COLO668 (cell line): Measurements from ENCODE around the gene BRPF3.

Experiments used
- DNase-seq: peaks from one replicate; lab custom pipeline; 2025; ENCODE audit not compliant: unreplicated experiment; lab: John Stamatoyannopoulos, UW

BRPF3 gene

DNA sequence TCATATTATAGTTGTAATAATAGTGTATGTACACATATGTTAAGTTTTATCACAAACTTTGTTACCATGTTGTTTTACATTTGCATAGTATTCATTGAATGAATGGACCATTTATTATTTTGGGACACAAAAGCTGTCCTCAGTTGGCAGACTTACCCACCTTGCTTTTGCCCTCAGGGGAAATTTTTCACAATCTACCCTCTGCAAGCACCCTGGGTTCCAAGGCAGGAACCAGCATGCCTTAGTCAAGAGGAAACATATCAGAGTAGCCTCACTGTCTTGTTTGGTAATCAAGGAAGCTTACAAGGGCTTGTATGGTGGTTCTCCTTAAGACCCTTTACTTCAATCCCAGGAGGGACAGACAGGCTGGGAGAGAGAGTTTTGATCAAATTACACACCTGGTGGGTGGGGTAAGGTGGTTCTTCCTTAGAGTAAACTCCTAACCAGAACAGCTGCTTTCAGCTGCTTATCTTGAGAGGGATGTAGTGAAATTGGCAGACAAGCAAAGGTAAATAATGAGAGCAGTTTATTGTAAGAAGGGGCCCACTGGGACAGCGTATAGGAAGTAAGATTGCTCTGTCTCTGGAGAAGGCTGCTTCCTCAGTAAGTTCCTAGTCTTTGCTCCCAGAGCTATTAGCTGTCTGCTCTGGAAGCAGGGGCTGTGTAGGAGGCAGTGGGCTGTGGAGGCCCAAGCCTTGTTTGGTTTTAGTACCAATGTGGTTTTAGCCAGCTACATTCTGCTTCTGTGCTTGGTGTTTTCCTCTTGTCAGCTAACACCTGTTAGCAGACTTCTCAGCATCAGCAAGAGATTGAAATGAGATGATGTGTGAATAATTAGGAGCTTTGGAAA lies 31.1 kb downstream of the BRPF3 start:
- no peak for DNase-seq

DNA sequence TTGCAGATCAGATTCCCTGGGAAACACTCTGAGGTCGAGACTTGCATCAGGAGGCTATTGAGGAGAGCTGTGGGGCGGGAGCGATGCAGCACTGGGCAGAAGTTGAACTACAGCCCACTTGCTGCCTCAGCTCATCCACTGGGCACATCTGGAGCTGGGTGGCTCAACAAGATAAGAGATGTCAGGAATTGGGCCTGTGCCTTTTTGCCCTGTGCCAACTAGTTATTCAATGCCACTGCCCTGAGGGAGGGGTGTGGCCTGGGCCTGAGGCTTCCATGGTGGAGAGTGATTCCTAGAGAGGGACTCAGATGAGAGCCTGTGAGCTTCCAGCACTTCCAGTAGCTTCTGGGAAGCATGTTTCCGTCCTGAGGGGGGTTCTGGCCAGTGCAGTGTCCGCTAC lies 32.7 kb downstream of the BRPF3 start:
- no peak for DNase-seq

- DNase-seq = no peak
These were observed 33.8 kb downstream of the BRPF3 start for GRCh38 chr6:36230371-36230770.

DNA sequence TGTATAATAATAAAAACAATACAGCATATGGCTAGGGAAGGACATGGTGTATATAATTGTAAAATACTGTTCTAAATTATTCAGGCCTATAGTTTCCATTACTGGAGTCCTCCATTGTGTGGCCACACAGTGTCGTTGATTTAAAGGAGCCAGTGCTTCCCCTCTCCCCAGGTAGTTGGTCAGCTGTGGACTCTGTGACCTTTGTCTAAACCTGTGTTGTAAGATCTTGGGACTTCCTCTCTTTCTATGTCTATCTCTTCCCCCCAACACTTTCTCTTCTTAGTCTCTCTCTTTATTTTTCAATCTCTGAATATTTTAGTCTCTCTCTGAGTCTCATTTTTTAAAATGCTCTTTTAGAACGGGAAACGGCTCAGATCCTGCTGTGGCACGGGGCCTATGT lies 35.6 kb downstream of the BRPF3 start:
- DNase-seq = no peak

DNA sequence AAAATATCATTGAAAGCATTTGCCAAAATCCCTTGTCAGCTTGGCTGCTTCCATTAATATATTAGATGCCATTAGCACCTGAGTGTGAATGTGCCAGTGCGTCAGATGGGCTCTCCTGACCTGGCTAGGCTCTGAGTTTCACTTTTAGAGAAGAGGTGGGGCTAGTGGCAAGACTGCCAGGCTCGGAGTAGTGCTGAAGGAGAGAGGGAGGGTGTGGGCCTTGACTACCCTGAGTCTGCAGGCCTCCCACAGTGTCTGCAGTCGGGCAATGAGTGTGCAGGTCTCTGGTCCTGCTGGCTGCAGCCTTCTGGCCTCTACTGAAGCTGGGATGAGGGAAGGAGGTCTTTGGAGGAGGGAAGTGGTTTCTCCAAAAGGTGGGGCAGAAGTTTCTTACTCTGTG lies 38.8 kb downstream of the BRPF3 start:
- DNase-seq = no peak

DNA sequence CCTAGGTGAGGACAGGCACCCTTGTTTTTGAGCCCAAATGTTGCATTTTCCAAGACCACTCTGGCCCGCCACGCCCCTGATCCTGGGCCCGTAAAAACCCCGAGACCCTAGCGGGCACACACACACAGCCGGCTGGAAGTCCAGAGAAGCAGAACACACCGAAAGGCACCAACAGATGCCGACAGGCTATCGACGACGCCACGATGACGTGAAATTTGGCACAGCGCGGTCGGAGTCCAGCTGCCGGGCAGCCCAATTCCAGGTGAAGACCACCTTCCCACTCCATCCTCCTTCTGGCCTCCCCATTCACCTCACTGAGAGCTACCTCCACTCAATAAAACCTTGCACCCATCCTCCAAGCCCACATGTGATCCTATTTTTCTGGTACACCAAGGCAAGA lies 39.3 kb downstream of the BRPF3 start:
- DNase-seq = no peak

DNA sequence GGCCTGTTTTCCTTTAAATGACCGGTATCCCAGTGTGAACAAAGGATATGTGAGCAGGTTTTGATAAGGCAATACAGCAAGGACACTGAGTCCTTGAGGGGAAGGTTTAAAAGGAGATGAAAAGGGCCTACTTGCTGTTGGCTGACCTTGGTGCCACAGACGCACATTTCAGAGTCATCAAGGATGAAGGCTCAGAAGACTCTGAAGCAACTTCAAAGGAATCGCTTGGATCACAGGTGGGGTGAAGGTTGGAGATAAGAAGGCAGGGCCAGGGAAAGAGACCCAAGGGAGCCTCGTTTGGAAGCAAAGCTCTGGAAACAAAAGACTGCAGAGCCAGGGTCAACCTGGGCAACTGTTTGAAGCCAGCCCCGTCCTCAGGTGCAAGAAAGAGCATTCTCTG lies 43.2 kb downstream of the BRPF3 start:
- no peak for DNase-seq

DNA sequence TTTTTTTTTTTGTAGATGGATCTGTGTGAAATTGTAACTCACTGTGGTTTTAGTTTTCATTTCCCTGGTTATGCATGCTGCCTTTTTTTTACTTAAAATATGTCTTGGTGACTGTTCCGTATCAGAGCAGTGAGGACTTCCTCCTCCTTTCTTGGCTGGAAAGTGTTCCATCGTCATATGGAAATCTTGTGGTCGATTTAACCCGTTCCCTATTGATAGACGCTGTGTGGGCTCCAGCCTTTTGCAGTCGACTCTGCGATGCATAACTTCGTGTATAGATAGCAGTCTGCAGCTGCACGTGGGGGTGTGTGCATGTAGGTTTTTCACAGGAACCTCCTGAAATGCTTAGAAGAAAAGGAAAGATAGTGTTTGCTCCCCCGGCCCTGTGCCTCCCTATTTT lies 45.2 kb downstream of the BRPF3 start:
- DNase-seq = no peak

- no peak for DNase-seq
These were observed 45.6 kb downstream of the BRPF3 start for GRCh38 chr6:36242161-36242560.

DNA sequence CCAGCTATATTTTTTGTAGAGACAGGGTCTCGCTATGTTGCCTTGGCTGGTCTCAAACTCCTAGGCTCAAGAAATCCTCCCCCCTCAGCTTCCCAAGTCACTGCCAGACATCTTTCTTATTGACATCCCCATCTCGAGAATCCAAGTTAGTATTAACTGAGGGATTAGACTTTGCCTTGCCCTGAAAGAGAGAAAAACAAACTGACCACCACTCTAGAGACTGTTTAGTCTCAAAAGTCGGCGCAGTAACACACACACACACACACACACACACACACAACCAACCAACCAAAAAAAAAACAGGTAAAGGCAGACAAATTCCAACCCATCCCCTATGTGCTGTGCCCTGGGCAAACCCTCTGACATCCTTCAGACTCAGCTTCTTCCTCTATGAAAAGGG lies 46.1 kb downstream of the BRPF3 start:
- DNase-seq = no peak

DNA sequence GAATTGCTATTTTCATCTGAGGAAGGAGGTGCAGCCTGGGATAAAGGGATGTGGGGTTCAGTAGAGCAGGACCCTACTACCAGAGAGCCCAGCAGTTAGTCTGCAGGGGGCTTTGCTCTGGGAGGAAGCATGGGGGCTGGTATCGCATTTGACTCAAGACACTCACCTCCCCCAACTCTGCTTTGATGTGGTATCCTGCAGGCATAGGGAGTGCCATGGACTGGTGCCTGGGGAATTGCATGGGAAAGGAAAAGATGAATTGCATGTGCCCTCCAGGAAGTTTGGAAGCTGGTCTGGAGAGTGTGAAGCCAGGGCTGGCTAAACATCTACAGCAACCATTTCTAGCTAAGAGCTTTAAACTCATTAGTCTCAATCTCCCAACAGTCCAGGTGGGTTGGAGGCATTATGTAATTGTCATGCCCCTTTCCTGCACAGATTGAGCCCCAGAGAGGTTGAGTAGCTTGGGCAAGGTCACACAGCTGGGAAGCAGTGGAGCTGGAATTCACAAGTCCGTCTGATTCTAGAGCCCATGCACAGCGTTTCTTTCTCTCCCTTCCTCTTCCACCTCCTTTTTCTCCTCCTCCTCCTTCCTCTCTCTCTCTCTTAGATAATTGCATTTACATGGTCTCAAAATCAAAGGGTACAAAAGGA lies 47.1 kb downstream of the BRPF3 start:
- DNase-seq = no peak

DNA sequence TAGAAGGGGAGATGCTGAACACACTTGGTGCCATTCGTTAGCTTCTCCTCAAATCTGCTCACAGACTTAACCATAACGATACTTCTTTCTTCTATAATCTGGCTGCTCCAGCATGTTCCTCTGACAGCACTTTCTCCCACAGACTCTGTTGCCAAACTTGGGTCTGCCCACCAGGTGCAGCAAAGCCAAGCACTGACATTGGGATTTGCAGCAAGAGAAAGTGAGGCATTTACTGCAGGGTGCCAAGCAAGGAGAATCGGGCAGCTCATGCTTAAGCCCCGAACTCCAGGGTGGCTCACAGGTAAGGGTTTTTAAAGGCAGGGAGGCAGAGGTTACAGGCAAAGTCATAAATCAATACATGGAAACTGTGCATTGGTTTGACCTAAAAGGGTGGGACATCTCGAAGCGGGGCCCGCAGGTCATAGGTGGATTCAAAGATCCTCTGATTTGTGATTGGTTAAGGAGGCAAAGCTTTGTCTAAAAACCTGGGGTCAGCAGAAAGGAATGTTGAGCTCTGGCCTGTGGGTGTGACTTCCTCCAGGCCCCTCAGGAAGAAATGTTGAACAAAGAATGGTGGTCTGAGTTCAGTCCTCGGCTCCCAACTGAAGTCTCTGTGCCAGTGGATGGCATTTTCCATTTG lies 48.2 kb downstream of the BRPF3 start:
- no peak for DNase-seq

- DNase-seq = no peak
These were observed 49.1 kb downstream of the BRPF3 start for GRCh38 chr6:36245572-36246061.

DNA sequence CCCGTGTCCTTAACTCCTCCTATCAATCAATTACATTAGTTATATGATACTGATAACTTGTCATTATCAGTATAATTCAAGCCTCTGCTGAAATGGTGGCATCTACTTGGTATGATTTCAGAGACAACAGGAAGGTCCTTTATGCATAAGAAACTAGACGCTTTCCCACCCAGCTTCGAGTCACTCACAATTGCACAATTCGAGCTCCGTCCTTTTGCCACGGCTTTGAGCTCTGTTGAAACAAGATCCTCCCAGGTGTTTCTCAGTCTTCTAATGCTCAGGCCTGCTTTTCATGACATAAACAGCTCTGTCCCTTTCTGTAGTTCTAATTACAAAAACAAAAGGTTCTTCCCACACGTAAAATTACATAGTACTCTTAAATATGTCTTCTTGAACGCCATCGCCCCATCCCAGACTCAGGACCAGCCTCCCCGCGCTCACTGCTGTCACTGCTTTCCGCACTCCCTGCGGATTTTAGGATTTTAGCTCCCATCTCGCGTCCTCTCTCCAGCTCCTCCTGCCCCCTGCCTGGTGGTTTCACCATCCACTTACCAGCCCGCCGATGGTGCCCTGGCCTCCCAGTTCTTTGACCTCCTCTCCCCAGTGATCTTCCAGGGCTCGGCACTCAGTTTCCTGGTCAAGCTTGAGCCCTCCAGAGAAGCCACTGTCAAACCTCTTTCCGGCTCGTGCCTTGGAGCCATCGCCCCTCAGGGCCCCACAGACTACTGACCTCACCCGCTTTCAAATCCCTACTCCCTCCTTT lies 50.1 kb downstream of the BRPF3 start:
- no peak for DNase-seq

DNA sequence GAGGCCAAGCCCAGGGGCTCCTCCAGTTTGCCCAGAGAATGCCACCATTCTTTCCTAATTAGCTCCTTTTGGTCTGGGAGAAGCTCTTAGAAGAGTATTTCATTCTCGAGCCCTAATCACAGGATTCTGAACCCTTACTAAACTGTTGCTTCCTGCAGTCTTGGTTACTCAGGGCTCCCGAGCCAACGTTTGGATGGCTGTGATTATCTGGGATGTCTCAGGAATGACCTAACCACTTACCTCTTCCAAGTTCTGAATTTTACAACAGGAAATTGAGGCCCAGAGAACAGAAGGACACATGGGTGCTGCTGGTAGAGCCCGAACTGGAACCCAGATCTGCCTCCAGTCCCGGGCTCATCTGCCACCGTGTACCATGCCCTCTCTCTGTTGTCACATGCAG lies 51.1 kb downstream of the BRPF3 start:
- DNase-seq = no peak

DNA sequence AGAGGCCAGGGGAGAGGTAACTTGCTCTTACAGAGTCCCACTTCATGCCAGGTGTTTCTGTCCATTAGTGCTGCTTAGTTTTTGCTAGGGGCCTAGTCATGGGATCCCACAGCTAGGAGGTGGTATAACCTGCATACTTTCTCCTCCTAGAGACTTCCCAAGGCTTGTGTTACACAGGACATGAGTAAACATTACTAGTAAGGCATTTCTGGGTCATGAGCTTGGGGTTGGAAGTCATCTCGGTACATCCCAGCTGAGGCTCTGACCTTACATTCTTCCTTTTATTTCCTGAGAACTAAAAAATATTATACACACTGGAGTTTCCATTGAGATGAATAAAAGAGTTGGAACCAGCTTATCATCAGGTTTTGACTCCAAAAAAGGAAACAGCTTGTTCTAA lies 52.4 kb downstream of the BRPF3 start:
- DNase-seq = no peak

DNA sequence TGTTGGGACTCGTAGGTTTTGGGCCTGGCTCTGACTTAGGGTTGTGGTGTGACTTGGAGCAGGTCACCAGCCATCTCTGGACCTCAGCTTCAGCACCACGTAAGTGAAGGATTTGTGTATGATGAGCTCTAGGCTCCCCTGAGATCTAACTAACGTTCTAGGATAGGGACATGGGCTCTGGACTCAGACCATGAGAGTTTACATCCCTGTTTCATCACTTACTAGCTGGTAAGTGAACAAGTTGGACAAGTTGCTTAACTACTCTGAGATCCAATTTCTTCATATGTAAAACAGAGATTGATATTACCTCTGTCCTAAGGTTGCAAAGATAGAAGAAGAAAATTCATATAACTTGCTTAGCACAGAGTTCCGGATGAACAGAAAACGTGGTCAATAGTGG lies 53.0 kb downstream of the BRPF3 start:
- DNase-seq = no peak

DNA sequence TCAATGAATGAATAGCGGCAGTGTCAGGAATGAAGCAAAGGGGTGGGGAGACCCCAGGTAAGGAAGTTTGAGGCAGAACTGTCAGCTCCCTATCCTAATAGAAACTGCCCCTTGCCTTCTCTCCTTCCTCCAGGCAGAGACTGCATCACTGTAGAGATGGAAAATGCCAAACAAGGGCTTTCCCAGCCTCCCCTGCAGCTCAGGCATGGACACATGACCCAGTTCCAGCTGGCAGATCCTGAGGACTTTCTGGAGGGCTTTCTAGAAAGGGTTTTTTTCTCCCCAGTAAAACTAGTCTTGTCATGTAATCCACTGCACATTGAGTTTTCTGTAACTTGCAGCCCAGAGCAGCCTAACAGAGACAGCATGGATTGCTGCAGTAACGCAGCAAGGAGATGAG lies 55.5 kb downstream of the BRPF3 start:
- no peak for DNase-seq

DNA sequence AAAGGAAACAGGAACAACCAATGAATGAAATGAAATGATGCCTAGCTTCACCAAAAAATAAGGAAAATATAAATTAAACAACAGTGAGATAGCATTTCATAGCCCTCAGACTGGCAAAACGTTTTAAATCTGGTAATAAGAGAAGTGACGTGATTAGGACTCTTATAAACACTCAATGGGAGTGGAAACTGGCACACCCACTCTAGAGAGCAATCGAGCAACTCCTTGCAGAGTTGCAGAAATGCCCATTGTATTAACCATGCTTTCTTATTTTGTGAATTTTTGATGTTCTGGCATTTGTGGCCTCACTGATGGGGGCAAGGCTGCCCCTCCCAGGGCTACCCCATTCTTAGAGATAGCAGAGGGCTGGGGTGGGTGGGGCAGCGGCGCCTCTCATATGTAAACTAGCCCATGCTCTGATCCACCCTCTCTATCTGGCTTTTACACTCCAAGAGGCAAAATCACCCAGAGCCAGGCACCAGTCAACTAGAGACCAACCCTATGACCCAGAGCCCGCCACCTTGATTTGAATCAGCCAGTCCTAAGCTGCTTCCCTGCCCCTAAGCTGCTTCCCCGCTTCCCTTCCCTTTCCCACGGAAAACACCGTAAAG lies 67.0 kb downstream of the BRPF3 start:
- DNase-seq = no peak

DNA sequence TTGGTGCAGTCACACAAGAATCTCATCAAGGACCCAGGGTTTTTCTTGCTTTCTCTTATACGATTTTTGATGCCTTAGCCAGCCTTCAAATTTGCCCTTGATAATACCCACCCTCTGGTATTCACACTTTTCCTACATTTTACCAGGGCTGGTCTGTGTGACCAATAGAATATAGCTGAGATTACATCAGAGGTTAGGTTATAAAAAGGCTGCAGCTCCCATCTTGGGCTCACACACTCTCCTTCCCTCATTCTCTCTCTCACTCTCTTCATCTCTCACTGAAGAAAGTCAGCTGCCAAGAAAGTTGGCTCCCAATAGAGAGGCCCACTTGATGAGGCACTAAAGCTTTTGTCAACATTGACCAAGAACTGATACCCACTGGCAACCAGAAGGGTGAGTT lies 69.2 kb downstream of the BRPF3 start:
- DNase-seq = no peak
